ENCODE measurements around the gene PDE9A.
"Not testable (repeated sequence)": the region's sequence is repeated elsewhere in the genome, so short reads cannot be mapped to it uniquely, and the experiment has no call there.

PDE9A gene

GRCh38 chr21:42653231-42654061, at the start of gene PDE9A:
Gene PDE9A, plus strand, starts transcription at chr21:42653621. Its CDS starts 194 bp downstream, at chr21:42653815.
- no peak for DNase-seq (ENCODE audit: low read depth in 1 of 2, low spot score in 1 of 2)

GRCh38 chr21:42607102-42607501, 46.3 kb upstream of the PDE9A start:
- no peak for DNase-seq (ENCODE audit: low read depth in 1 of 2, low spot score in 1 of 2)

GRCh38 chr21:42607525-42608102, 45.8 kb upstream of the PDE9A start:
- no peak for DNase-seq (ENCODE audit: low read depth in 1 of 2, low spot score in 1 of 2)

GRCh38 chr21:42608446-42608845, 45.0 kb upstream of the PDE9A start:
- no peak for DNase-seq (ENCODE audit: low read depth in 1 of 2, low spot score in 1 of 2)

- no peak for DNase-seq (ENCODE audit: low read depth in 1 of 2, low spot score in 1 of 2)
These were observed 43.6 kb upstream of the PDE9A start for GRCh38 chr21:42609811-42610210.

- no peak for DNase-seq (ENCODE audit: low read depth in 1 of 2, low spot score in 1 of 2)
These were observed 41.6 kb upstream of the PDE9A start for GRCh38 chr21:42611852-42612251.

- no peak for DNase-seq (ENCODE audit: low read depth in 1 of 2, low spot score in 1 of 2)
These were observed 41.0 kb upstream of the PDE9A start for GRCh38 chr21:42612390-42612789.

- DNase-seq (ENCODE audit: low read depth in 1 of 2, low spot score in 1 of 2), result no peak
These were observed 39.7 kb upstream of the PDE9A start for GRCh38 chr21:42613756-42614155.

GRCh38 chr21:42614396-42614795, 39.0 kb upstream of the PDE9A start:
- peak in 1 of 2 donors; percentile 25 for DNase-seq (ENCODE audit: low read depth in 1 of 2, low spot score in 1 of 2)

GRCh38 chr21:42614811-42615351, 38.5 kb upstream of the PDE9A start:
- DNase-seq (ENCODE audit: low read depth in 1 of 2, low spot score in 1 of 2), result peak; percentile 20 to 27

- DNase-seq (ENCODE audit: low read depth in 1 of 2, low spot score in 1 of 2), result not testable (repeated sequence)
These were observed 38.0 kb upstream of the PDE9A start for GRCh38 chr21:42615377-42615776.

- no peak for DNase-seq (ENCODE audit: low read depth in 1 of 2, low spot score in 1 of 2)
These were observed 37.5 kb upstream of the PDE9A start for GRCh38 chr21:42615924-42616323.

GRCh38 chr21:42616446-42616845, 37.0 kb upstream of the PDE9A start:
- peak in 1 of 2 donors; percentile 28 for DNase-seq (ENCODE audit: low read depth in 1 of 2, low spot score in 1 of 2)

- DNase-seq (ENCODE audit: low read depth in 1 of 2, low spot score in 1 of 2), result no peak
These were observed 36.5 kb upstream of the PDE9A start for GRCh38 chr21:42616941-42617340.

GRCh38 chr21:42617486-42617885, 35.9 kb upstream of the PDE9A start:
- no peak for DNase-seq (ENCODE audit: low read depth in 1 of 2, low spot score in 1 of 2)

GRCh38 chr21:42618707-42619102, 34.7 kb upstream of the PDE9A start:
- no peak for DNase-seq (ENCODE audit: low read depth in 1 of 2, low spot score in 1 of 2)

GRCh38 chr21:42619166-42619565, 34.3 kb upstream of the PDE9A start:
- no peak for DNase-seq (ENCODE audit: low read depth in 1 of 2, low spot score in 1 of 2)

GRCh38 chr21:42619841-42620240, 33.6 kb upstream of the PDE9A start:
- no peak for DNase-seq (ENCODE audit: low read depth in 1 of 2, low spot score in 1 of 2)

- no peak for DNase-seq (ENCODE audit: low read depth in 1 of 2, low spot score in 1 of 2)
These were observed 32.1 kb upstream of the PDE9A start for GRCh38 chr21:42621166-42621818.

GRCh38 chr21:42621819-42622177, 31.6 kb upstream of the PDE9A start:
- DNase-seq (ENCODE audit: low read depth in 1 of 2, low spot score in 1 of 2), result no peak

- DNase-seq (ENCODE audit: low read depth in 1 of 2, low spot score in 1 of 2), result no peak
These were observed 31.1 kb upstream of the PDE9A start for GRCh38 chr21:42622284-42622683.

GRCh38 chr21:42623694-42624093, 29.7 kb upstream of the PDE9A start:
- no peak for DNase-seq (ENCODE audit: low read depth in 1 of 2, low spot score in 1 of 2)

Data from activated CD4-positive, alpha-beta T cell treated with anti-CD3 and anti-CD28 coated beads, Interleukin-2, amount 50 U/mL, for 24 hours (primary cell).